Right atrium auricular region (tissue), 2 donors: ENCODE data around the gene RFXAP. TPM values are rescaled to one million over a fixed set of nuclear protein-coding genes. Genes with fewer than 3 reads are reported as not detected.

Experiments used
- DNase-seq: peaks from one replicate; pipeline ENCODE4 v3.0.0-alpha.2; 2019; ENCODE audit warnings: low spot score
- H3K27ac ChIP-seq, 2 donors: fragments of 200-600 bp; sonication (generic); 1 replicate in 1 of 2; 2 replicates in 1 of 2; pipeline ENCODE4 v1.5.1; 2016 to 2019
- H3K27me3 ChIP-seq, 2 donors: fragments of 200-600 bp; sonication (generic); one replicate each; pipeline versions ENCODE4 v1.5.1 to v1.6.0; 2017 to 2019
- H3K36me3 ChIP-seq: fragments of 200-600 bp; sonication (generic); one replicate; pipeline ENCODE4 v1.5.1; 2016
- H3K4me1 ChIP-seq, 2 donors: fragments of 200-600 bp; sonication (generic); one replicate each; pipeline versions ENCODE4 v1.5.1 to v1.6.0; 2017 to 2019
- H3K4me3 ChIP-seq, 2 donors: fragments of 200-600 bp; sonication (generic); 1 replicate in 1 of 2; 2 replicates in 1 of 2; pipeline ENCODE4 v1.5.1; 2017 to 2019; ENCODE audit warnings: mild to moderate bottlenecking in 1 of 2, moderate library complexity in 1 of 2
- H3K9me3 ChIP-seq, 2 donors: fragments of 200-600 bp; sonication (generic); one replicate each; pipeline ENCODE4 v1.5.1; 2019
- CTCF ChIP-seq, 2 donors: fragments of 200-600 bp; sonication (generic); IDR thresholded peaks; one replicate each; pipeline ENCODE4 v1.5.1; 2019; ENCODE audit warnings: antibody characterized with exemption in 2 of 2
- total RNA-seq, 2 donors: library from RNA; depleted of rRNA; stranded (reverse); fragments of >200 nt; gene quantifications; one replicate each; pipeline ENCODE4 v1.1.0, GENCODE V29; 2016

RFXAP gene
- total RNA-seq, 2 donors from 2014 or later: 1.7 to 2.2 TPM

- peak overlapping the region; percentile 46 to 65 for H3K27ac ChIP-seq
- peaks cover 0 to 16% of the 10 kb centered on the region in 2 donors for H3K4me1 ChIP-seq
- H3K27me3 ChIP-seq: no peaks in the 10 kb centered on the region
- H3K4me3 ChIP-seq: peak overlapping the region; percentile 59 to 78
- no peaks in the 10 kb centered on the region for H3K36me3 ChIP-seq
- H3K9me3 ChIP-seq: no peaks in the 10 kb centered on the region
- DNase-seq: no peak
- no peak for TF ChIP-seq CTCF (IDR thresholded peaks at IDR 0.05)
Measured at GRCh38 chr13:36817996-36818803, 822 bp upstream of the RFXAP start.

- TF ChIP-seq CTCF (IDR thresholded peaks at IDR 0.05): no peak
- Histone ChIP-seq H3K27me3 (no peaks in the 10 kb centered on the region), H3K27ac (peak overlapping the region; percentile 46 to 65), H3K4me3 (peak overlapping the region; percentile 59 to 78), H3K9me3 (no peaks in the 10 kb centered on the region), H3K36me3 (no peaks in the 10 kb centered on the region), H3K4me1 (peaks cover 0 to 20% of the 10 kb centered on the region in 2 donors)
- DNase-seq: no peak
Measured at GRCh38 chr13:36819739-36820090, 693 bp downstream of the RFXAP start.

GRCh38 chr13:36820222-36820621, 1.2 kb downstream of the RFXAP start:
- no peak for DNase-seq
- peak overlapping the region; percentile 59 to 78 for H3K4me3 ChIP-seq
- no peaks in the 10 kb centered on the region for H3K36me3 ChIP-seq
- no peak overlapping the region for H3K27ac ChIP-seq
- H3K4me1 ChIP-seq: peaks cover 0 to 21% of the 10 kb centered on the region in 2 donors
- no peaks in the 10 kb centered on the region for H3K9me3 ChIP-seq
- TF ChIP-seq CTCF (IDR thresholded peaks at IDR 0.05): no peak
- no peaks in the 10 kb centered on the region for H3K27me3 ChIP-seq

GRCh38 chr13:36822785-36823184, 3.8 kb downstream of the RFXAP start:
- no peak overlapping the region for H3K4me3 ChIP-seq
- H3K36me3 ChIP-seq: no peaks in the 10 kb centered on the region
- H3K27me3 ChIP-seq: no peaks in the 10 kb centered on the region
- H3K4me1 ChIP-seq: peaks cover 0 to 21% of the 10 kb centered on the region in 2 donors
- DNase-seq: no peak
- no peaks in the 10 kb centered on the region for H3K9me3 ChIP-seq
- no peak for TF ChIP-seq CTCF (IDR thresholded peaks at IDR 0.05)
- no peak overlapping the region for H3K27ac ChIP-seq

- Histone ChIP-seq H3K36me3 (no peaks in the 10 kb centered on the region), H3K9me3 (no peaks in the 10 kb centered on the region), H3K27me3 (no peaks in the 10 kb centered on the region), H3K4me1 (peaks cover 0 to under 1% of the 10 kb centered on the region in 2 donors), H3K27ac (no peak overlapping the region), H3K4me3 (no peak overlapping the region)
- no peak for TF ChIP-seq CTCF (IDR thresholded peaks at IDR 0.05)
- no peak for DNase-seq
Measured at GRCh38 chr13:36829753-36830152, 10.7 kb downstream of the RFXAP start.

GRCh38 chr13:36831291-36831690, 12.3 kb downstream of the RFXAP start:
- Histone ChIP-seq H3K4me3 (no peak overlapping the region), H3K27me3 (no peaks in the 10 kb centered on the region), H3K27ac (no peak overlapping the region), H3K36me3 (no peaks in the 10 kb centered on the region), H3K9me3 (no peaks in the 10 kb centered on the region), H3K4me1 (no peaks in the 10 kb centered on the region)
- no peak for TF ChIP-seq CTCF (IDR thresholded peaks at IDR 0.05)
- no peak for DNase-seq
